Karpas-422 (cell line): ENCODE data around the gene ITIH4. TPM values are rescaled to one million over a fixed set of nuclear protein-coding genes. Genes with fewer than 3 reads are reported as not detected.
"Not testable (repeated sequence)": the region's sequence is repeated elsewhere in the genome, so short reads cannot be mapped to it uniquely, and the experiment has no call there.

Source experiments
- DNase-seq: peaks from one replicate; pipeline ENCODE4 v3.0.0-alpha.2; 2015
- H2AFZ ChIP-seq: fragments of 200-600 bp; sonication (generic); 2 replicates; pipeline ENCODE4 v1.6.1; 2014; ENCODE audit warnings: antibody characterized with exemption, low read length, mixed read lengths
- H3K27ac ChIP-seq: fragments of 200-600 bp; sonication (generic); 2 replicates; pipeline ENCODE4 v1.5.1; 2014; ENCODE audit warnings: mild to moderate bottlenecking, low read length, moderate library complexity
- H3K27me3 ChIP-seq: fragments of 200-600 bp; sonication (generic); 2 replicates; pipeline ENCODE4 v1.6.1; 2014; ENCODE audit warnings: low read length, mixed read lengths
- H3K36me3 ChIP-seq: fragments of 200-600 bp; sonication (generic); 2 replicates; pipeline ENCODE4 v1.6.1; 2014; ENCODE audit warnings: low read length, mixed read lengths; ENCODE audit not compliant: insufficient read depth
- H3K4me1 ChIP-seq: fragments of 200-600 bp; sonication (generic); 2 replicates; pipeline ENCODE4 v1.6.1; 2014; ENCODE audit warnings: mild to moderate bottlenecking, low read length, mixed read lengths
- H3K4me2 ChIP-seq: fragments of 200-600 bp; sonication (generic); 2 replicates; pipeline ENCODE4 v1.6.1; 2014; ENCODE audit warnings: low read length, low read depth, mild to moderate bottlenecking; ENCODE audit not compliant: poor library complexity, severe bottlenecking
- H3K4me3 ChIP-seq: fragments of 200-600 bp; sonication (generic); 2 replicates; pipeline ENCODE4 v1.5.1; 2014; ENCODE audit warnings: mild to moderate bottlenecking, antibody characterized with exemption, low read length, mixed read lengths
- H3K79me2 ChIP-seq: fragments of 200-600 bp; sonication (generic); 2 replicates; pipeline ENCODE4 v1.6.1; 2014; ENCODE audit warnings: mild to moderate bottlenecking, low read length, mixed read lengths
- H3K9ac ChIP-seq: fragments of 200-600 bp; sonication (generic); 2 replicates; pipeline ENCODE4 v1.6.0; 2014; ENCODE audit warnings: low read length
- H3K9me2 ChIP-seq: fragments of 200-600 bp; sonication (generic), shearing (Covaris generic); replicated peaks from 2 replicates; pipeline ENCODE4 v1.6.0; 2014; ENCODE audit warnings: mild to moderate bottlenecking, low read length, moderate library complexity; ENCODE audit not compliant: insufficient read depth
- H3K9me3 ChIP-seq: fragments of 300-700, 200-600 bp; sonication (generic); 2 replicates; pipeline ENCODE4 v1.6.1; 2014; ENCODE audit warnings: low read length, mixed read lengths
- H4K20me1 ChIP-seq: fragments of 200-600 bp; sonication (generic); 2 replicates; pipeline ENCODE4 v1.6.1; 2014; ENCODE audit warnings: mild to moderate bottlenecking, antibody characterized with exemption, low read length, low read depth; ENCODE audit not compliant: insufficient read depth
- total RNA-seq: library from RNA; depleted of rRNA; stranded (reverse); fragments of >200 nt; shearing (Covaris generic); gene quantifications from 2 replicates; pipeline ENCODE4 v1.2.3, GENCODE V29; 2014; ENCODE audit warnings: low replicate concordance

ITIH4 gene
- total RNA-seq, 1 experiment from 2014 or later, result 11.1 TPM

- Histone ChIP-seq H3K4me3 (no peak overlapping the region), H2AFZ (no peak overlapping the region), H3K27ac (no peak overlapping the region), H3K4me2 (no peak overlapping the region), H3K9me3 (no peaks in the 10 kb centered on the region), H3K9ac (no peak overlapping the region), H3K27me3 (no peaks in the 10 kb centered on the region), H3K36me3 (no peaks in the 10 kb centered on the region), H3K9me2 (no peaks in the 10 kb centered on the region), H3K79me2 (no peaks in the 10 kb centered on the region), H4K20me1 (no peaks in the 10 kb centered on the region), H3K4me1 (peaks cover 8% of the 10 kb centered on the region)
- DNase-seq, result no peak
These were observed 52.3 kb downstream of the ITIH4 start for GRCh38 chr3:52777959-52778805.

- Histone ChIP-seq H3K9me2 (no peaks in the 10 kb centered on the region), H3K4me2 (no peak within 1 kb of the TSS), H3K4me1 (peaks cover 8% of the 10 kb centered on the region), H3K9ac (no peak within 1 kb of the TSS), H3K79me2 (no peaks in the 10 kb centered on the region), H3K27ac (no peak within 1 kb of the TSS), H3K4me3 (no peak within 1 kb of the TSS), H3K27me3 (no peaks in the 10 kb centered on the region), H2AFZ (no peak within 1 kb of the TSS), H3K36me3 (no peaks in the 10 kb centered on the region), H4K20me1 (no peaks in the 10 kb centered on the region), H3K9me3 (no peaks in the 10 kb centered on the region)
- DNase-seq, result no peak
These were observed 53.1 kb downstream of the ITIH4 start, which contains the start of gene ITIH1 for GRCh38 chr3:52777127-52777958. Gene ITIH1 (plus strand): TSS chr3:52777599. CDS start chr3:52777616, 17 bp downstream.

DNA sequence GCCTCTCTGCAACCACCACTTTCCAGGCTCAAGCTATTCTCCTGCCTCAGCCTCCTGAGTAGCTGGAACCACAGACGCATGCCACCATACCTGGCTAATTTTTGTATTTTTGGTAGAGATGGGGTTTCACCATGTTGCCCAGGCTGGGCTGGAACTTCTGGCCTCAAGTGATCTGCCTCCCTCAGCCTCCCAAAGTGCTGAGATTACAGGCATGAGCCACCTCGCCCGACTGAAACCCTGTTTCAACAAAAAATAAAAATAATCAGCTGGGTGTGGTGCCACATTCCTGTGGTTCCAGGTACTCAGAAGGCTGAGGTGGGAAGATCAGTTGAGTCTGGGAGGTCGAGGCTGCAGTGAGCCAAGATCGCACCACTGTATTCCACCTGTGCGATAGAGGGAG, 54.0 kb downstream of the ITIH4 start:
- not testable (repeated sequence) for H3K9me3 ChIP-seq, H3K79me2 ChIP-seq, H3K36me3 ChIP-seq, H3K27ac ChIP-seq, H3K9ac ChIP-seq, DNase-seq, H3K9me2 ChIP-seq, H2AFZ ChIP-seq, H3K4me2 ChIP-seq, H3K4me3 ChIP-seq, H3K4me1 ChIP-seq, H3K27me3 ChIP-seq, H4K20me1 ChIP-seq

DNA sequence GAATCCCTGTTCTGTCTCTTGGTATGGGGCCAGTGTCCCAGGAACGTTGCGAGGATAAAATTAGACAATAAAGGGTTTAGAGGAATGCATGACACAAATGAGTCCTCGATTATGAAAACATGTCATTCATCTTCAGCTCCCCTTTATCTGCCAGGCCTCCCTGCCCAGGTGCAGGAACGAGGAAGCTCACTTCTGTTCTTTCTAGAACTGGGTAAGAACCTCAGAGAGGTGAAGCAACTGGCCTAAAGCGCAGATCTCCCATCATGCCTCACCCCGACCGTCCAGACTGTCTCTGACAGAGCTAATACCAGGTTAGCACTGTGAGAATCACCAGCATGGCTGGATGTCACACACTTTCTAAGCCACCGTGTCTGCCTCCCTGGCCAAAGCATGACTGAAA, 54.6 kb downstream of the ITIH4 start:
- Histone ChIP-seq H3K36me3 (no peaks in the 10 kb centered on the region), H3K27me3 (no peaks in the 10 kb centered on the region), H4K20me1 (no peaks in the 10 kb centered on the region), H3K4me3 (no peak overlapping the region), H3K27ac (no peak overlapping the region), H3K79me2 (no peaks in the 10 kb centered on the region), H3K9me2 (no peaks in the 10 kb centered on the region), H3K9me3 (no peaks in the 10 kb centered on the region), H3K4me1 (peaks cover 12% of the 10 kb centered on the region), H2AFZ (peak overlapping the region; percentile 34; the same call in 1 of the 2 replicates), H3K4me2 (no peak overlapping the region), H3K9ac (no peak overlapping the region)
- DNase-seq, result no peak

GRCh38 chr3:52774901-52775864, 55.3 kb downstream of the ITIH4 start:
- H3K4me3 ChIP-seq, result no peak overlapping the region
- H3K9ac ChIP-seq, result no peak overlapping the region
- DNase-seq, result no peak
- no peaks in the 10 kb centered on the region for H4K20me1 ChIP-seq
- H3K4me1 ChIP-seq, result peaks cover 12% of the 10 kb centered on the region
- no peak overlapping the region for H3K27ac ChIP-seq
- no peaks in the 10 kb centered on the region for H3K9me2 ChIP-seq
- H3K27me3 ChIP-seq, result no peaks in the 10 kb centered on the region
- H3K36me3 ChIP-seq, result no peaks in the 10 kb centered on the region
- no peak overlapping the region for H2AFZ ChIP-seq
- no peaks in the 10 kb centered on the region for H3K9me3 ChIP-seq
- H3K79me2 ChIP-seq, result peaks cover 5% of the 10 kb centered on the region
- H3K4me2 ChIP-seq, result no peak overlapping the region

GRCh38 chr3:52774066-52774713, 56.3 kb downstream of the ITIH4 start:
- Histone ChIP-seq H3K27ac (no peak overlapping the region), H3K27me3 (no peaks in the 10 kb centered on the region), H3K36me3 (no peaks in the 10 kb centered on the region), H3K9ac (no peak overlapping the region), H3K4me3 (no peak overlapping the region), H3K4me1 (peaks cover 16% of the 10 kb centered on the region), H3K9me2 (no peaks in the 10 kb centered on the region), H4K20me1 (no peaks in the 10 kb centered on the region), H3K4me2 (no peak overlapping the region), H3K79me2 (peaks cover 15% of the 10 kb centered on the region), H2AFZ (no peak overlapping the region), H3K9me3 (no peaks in the 10 kb centered on the region)
- no peak for DNase-seq

DNA sequence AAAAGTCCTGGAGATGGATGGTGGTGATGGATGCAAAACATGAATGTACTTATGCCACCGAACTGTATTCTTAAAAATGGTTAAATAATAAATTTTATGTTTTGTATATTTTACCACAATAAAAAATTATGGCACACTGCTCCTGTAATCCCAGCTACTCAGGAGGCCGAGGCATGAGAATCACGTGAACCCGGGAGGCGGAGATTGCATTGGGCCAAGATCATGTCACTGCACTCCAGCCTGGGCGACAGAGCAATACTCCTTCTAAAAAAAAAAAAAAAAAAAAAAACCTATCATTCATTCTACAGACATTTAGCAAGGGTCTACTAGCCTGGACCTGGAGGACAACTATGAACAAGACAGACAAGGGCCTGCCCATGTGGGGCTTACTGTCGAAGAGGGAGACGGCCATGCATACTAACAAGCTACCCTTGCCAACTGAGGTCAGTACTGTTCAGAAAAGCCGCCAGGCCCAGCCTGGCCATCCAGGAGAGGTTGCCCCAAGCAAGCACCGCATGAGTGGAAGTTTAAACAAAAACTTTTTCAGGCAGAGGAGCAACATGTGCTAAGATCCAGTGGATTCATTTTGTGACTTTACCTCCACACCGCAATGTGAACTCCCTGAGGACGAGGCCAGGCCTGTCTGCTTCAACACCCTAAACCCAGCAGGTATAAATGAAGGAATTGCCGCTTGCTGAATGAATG, 57.0 kb downstream of the ITIH4 start:
- no peaks in the 10 kb centered on the region for H3K27me3 ChIP-seq
- H3K9ac ChIP-seq, result no peak overlapping the region
- H3K79me2 ChIP-seq, result peaks cover 22% of the 10 kb centered on the region

More for the DNA sequence above, 57.0 kb downstream of the ITIH4 start:
- Histone ChIP-seq H4K20me1 (no peaks in the 10 kb centered on the region), H3K9me3 (no peaks in the 10 kb centered on the region), H3K36me3 (peaks cover 1% of the 10 kb centered on the region; the same call in 1 of the 2 replicates), H3K4me3 (no peak overlapping the region), H3K4me2 (no peak overlapping the region), H3K9me2 (no peaks in the 10 kb centered on the region), H3K4me1 (peaks cover 15% of the 10 kb centered on the region), H3K27ac (no peak overlapping the region), H2AFZ (no peak overlapping the region)
- no peak for DNase-seq
